Peyer's patch (tissue), 4 donors: Measurements from ENCODE around the gene FAM219B. TPM values are rescaled to one million over a fixed set of nuclear protein-coding genes. Genes with fewer than 3 reads are reported as not detected.

ENCODE experiments used
- DNase-seq, 3 donors: peaks; one replicate each; pipeline ENCODE4 v3.0.0-alpha.2; 2017 to 2019
- H3K27ac ChIP-seq, 4 donors: fragments of 200-600 bp; sonication (generic); one replicate each; pipeline ENCODE4 v1.5.1; 2016 to 2019
- H3K27me3 ChIP-seq, 2 donors: fragments of 200-600 bp; sonication (generic); one replicate each; pipeline ENCODE4 v1.5.1; 2019
- H3K36me3 ChIP-seq, 3 donors: fragments of 200-600 bp; sonication (generic); one replicate each; pipeline ENCODE4 v1.5.1; 2016 to 2019
- H3K4me1 ChIP-seq, 4 donors: fragments of 200-600 bp; sonication (generic); one replicate each; pipeline ENCODE4 v1.5.1; 2016 to 2019
- H3K4me3 ChIP-seq, 4 donors: fragments of 200-600 bp; sonication (generic); 1 replicate in 3 of 4; 2 replicates in 1 of 4; pipeline ENCODE4 v1.5.1; 2016 to 2019; ENCODE audit warnings: mild to moderate bottlenecking in 1 of 4
- H3K9me3 ChIP-seq, 4 donors: fragments of 200-600 bp; sonication (generic); one replicate each; pipeline ENCODE4 v1.5.1; 2016 to 2019; ENCODE audit warnings: mild to moderate bottlenecking in 1 of 4
- POLR2A ChIP-seq, 2 donors: fragments of 450-650 bp; IDR thresholded peaks; one replicate each; pipeline ENCODE4 v1.5.1; 2017; ENCODE audit warnings: antibody characterized with exemption in 2 of 2, mild to moderate bottlenecking in 2 of 2, moderate library complexity in 2 of 2
- total RNA-seq, 4 donors: library from RNA; depleted of rRNA; stranded (reverse); fragments of >200 nt; gene quantifications; one replicate each; pipeline ENCODE4 v1.1.0, GENCODE V29; 2016
- TF ChIP-seq, protein P1 (sequence below), 6 experiments: fragments of 450-650 bp in 4 of 6; fragments of 200-600 bp in 2 of 6; sonication (generic) in 1 of 6; IDR thresholded peaks; one replicate each; pipeline ENCODE4 v1.5.1; 2017 to 2019; ENCODE audit warnings: antibody characterized with exemption in 6 of 6, mild to moderate bottlenecking in 3 of 6, moderate library complexity in 1 of 6

Gene FAM219B
- total RNA-seq, 4 donors from 2014 or later = 48.7 to 76.5 (median 57.6) TPM

DNA sequence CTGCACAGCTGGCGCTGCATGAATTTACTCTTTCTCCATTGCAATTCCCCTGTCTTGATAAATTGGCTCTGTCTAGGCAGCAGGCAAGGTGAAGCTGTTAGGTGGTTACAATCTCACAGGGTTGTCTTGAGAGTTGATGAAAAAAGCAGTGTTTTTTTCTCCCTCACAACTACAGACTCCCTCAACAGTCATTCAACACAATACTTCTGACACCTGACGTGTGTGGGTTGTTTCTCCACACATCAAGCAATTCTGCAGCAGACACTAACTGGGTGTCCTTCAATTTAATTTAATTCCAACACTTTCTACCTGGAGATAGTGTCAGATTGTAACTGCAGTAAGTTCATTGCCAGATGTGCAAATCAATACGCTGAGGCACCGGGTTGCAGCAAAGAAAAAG lies 28.4 kb downstream of the FAM219B start:
- TF ChIP-seq, protein P1, sequence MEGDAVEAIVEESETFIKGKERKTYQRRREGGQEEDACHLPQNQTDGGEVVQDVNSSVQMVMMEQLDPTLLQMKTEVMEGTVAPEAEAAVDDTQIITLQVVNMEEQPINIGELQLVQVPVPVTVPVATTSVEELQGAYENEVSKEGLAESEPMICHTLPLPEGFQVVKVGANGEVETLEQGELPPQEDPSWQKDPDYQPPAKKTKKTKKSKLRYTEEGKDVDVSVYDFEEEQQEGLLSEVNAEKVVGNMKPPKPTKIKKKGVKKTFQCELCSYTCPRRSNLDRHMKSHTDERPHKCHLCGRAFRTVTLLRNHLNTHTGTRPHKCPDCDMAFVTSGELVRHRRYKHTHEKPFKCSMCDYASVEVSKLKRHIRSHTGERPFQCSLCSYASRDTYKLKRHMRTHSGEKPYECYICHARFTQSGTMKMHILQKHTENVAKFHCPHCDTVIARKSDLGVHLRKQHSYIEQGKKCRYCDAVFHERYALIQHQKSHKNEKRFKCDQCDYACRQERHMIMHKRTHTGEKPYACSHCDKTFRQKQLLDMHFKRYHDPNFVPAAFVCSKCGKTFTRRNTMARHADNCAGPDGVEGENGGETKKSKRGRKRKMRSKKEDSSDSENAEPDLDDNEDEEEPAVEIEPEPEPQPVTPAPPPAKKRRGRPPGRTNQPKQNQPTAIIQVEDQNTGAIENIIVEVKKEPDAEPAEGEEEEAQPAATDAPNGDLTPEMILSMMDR (IDR thresholded peaks at IDR 0.05) = no peak
- no peak for TF ChIP-seq POLR2A (IDR thresholded peaks at IDR 0.05)
- Histone ChIP-seq H3K27ac (no peak overlapping the region), H3K4me1 (no peaks in the 10 kb centered on the region), H3K9me3 (no peaks in the 10 kb centered on the region), H3K27me3 (no peaks in the 10 kb centered on the region), H3K36me3 (no peaks in the 10 kb centered on the region), H3K4me3 (no peak overlapping the region)
- no peak for DNase-seq

DNA sequence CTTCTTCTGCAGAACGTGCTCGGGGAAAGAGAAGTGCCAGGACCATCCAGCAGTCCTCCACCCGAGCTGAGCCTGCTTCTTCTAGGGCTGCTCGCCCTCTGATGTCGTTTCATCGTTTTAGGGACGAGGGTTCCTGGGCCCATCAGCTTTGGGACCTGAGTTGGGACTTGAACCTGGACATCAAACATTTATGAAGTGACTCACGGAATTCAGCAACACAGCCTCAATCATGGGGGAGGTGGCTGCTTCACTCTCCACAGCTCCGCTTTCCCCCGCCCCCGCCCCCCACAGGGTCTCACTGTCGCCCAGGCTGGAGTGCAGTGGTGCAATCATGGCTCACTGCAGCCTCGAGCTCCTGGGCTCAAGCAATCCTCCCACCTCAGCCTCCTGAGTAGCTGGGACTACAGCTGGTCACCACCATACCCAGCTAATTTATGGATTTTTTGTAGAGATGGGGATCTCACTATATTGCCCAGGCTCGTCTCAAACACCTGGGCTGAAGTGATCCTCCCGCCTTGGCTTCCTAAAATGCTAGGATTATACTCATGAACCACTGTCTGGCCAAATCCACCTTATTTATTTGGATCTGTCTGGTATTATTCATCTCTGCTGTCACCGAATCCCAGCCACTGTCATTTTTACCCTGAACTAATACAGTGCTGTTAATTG lies 32.8 kb downstream of the FAM219B start:
- H3K9me3 ChIP-seq = no peaks in the 10 kb centered on the region
- peak overlapping the region; percentile 66 to 89 (median 78) for H3K4me3 ChIP-seq
- TF ChIP-seq POLR2A (IDR thresholded peaks at IDR 0.05) = no peak
- TF ChIP-seq, protein P1 (IDR thresholded peaks at IDR 0.05) = no peak
- peak overlapping the region; percentile 91 to 98 (median 94) for H3K27ac ChIP-seq
- H3K4me1 ChIP-seq = peaks cover 3 to 36% (median 27%) of the 10 kb centered on the region in 4 donors
- H3K36me3 ChIP-seq = no peaks in the 10 kb centered on the region
- DNase-seq = peak in 1 of 3 donors; percentile 55
- H3K27me3 ChIP-seq = no peaks in the 10 kb centered on the region

DNA sequence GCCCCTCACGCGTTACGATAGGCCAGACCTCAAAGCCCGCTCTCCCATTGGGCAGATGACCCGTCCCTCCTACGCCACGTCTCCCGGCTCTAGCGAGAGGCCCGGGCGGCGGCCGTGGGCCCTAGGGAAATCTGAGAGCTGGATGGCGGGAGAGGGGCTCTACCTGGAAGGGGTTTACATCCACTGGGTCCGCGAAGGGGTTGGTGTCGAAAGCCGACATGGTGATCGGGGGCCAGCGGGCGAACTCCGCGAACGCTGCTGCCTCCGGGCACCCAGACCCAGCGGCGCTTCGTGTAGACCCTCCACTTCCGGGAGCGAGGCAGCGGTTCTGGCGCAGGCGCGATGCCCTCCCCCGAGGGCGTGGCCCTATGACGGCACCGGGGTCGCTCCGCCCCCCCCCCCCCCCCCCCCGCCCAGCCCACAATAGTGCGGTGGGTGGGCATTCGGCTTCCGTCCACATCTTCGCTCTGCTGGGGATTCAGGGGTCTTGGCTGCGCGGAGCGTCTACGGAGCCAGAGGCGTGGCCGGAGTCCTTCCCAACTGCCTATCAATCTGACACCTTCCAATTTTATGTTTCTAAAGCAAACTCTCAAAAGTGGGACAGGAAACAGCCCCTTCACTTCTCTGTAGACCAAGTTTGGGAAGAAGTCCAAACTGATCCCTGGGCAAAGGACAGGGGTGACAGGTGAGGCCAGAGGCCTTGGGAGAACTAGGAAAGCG lies 33.5 kb downstream of the FAM219B start, which contains the start of gene SCAMP2:
SCAMP2 (minus strand) TSS at position 330 of the 720 bp plus-strand sequence; CDS start at position 220, 110 bp downstream.
- Histone ChIP-seq H3K36me3 (peaks cover 0 to 7% (median 0%) of the 10 kb centered on the region in 3 donors), H3K9me3 (no peaks in the 10 kb centered on the region), H3K4me3 (peak within 1 kb of the TSS; percentile 66 to 89 (median 78)), H3K4me1 (peaks cover 8 to 43% (median 30%) of the 10 kb centered on the region in 4 donors), H3K27me3 (no peaks in the 10 kb centered on the region), H3K27ac (peak within 1 kb of the TSS; percentile 91 to 98 (median 94))
- peak; percentile 90 to 91 for TF ChIP-seq POLR2A (IDR thresholded peaks at IDR 0.05)
- TF ChIP-seq, protein P1 (IDR thresholded peaks at IDR 0.05) = no peak
- peak; percentile 93 to 97 (median 95) for DNase-seq

DNA sequence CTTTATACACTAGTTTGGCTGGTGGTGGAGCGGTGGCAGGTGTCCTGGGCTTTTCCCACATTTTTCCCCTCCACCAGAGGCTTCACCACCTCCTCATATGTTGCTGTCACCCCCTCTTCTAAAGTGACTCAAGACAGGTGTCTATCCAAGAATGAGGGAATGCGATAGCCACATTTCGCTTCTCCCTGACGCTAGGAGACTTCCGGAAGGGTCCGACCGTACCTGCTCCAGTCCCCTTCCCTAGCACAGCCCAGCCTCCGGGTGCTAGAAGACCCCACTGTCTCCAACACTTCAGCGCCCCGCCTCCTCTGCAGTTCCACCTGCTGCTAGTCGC lies 34.0 kb downstream of the FAM219B start:
- Histone ChIP-seq H3K27ac (peak overlapping the region; percentile 91 to 98 (median 94)), H3K36me3 (peaks cover 0 to 8% (median 0%) of the 10 kb centered on the region in 3 donors), H3K4me1 (peaks cover 8 to 48% (median 32%) of the 10 kb centered on the region in 4 donors), H3K4me3 (peak overlapping the region; percentile 66 to 89 (median 78)), H3K9me3 (no peaks in the 10 kb centered on the region), H3K27me3 (no peaks in the 10 kb centered on the region)
- no peak for DNase-seq
- TF ChIP-seq, protein P1 (IDR thresholded peaks at IDR 0.05) = no peak
- TF ChIP-seq POLR2A (IDR thresholded peaks at IDR 0.05) = no peak

DNA sequence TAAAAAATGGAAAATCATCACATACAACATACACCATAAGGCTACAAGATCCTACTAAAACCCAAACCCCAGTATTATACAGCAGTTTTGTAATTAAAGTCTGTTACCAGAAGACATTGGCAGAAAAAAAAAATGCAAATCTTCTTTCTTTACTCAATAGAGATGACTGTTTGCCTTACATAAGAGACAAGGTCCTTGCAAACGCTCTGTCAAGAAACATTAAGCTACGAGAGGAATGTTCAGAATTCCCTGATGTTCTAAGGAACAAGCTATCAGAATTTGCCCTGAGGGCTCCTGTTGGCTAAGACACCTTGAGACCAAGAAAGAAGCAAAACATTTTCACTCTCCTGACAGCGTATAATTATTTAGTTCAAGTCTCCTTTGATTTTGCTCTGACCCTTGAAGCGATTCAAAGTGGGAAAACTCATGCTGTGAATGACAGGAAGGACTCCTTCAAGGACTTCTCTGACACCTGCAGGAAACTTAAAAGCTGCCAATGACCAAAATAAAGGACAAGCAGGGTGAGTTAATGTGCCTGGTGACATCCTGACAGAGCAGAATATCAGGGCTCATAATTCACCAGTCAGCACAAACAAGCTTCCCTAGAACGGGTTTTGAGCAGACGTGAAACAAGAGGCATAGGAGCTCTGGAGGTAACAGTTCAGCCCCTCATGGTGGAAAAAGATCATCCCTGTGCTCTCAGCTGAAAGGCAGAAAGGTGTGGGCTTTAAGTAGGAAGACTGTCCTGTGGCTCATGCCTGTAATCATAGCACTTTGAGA lies 36.0 kb downstream of the FAM219B start:
- no peak for DNase-seq
- Histone ChIP-seq H3K27ac (peak overlapping the region; percentile 62 to 98 (median 94)), H3K36me3 (peaks cover 0 to 8% (median 0%) of the 10 kb centered on the region in 3 donors), H3K4me1 (peaks cover 8 to 66% (median 37%) of the 10 kb centered on the region in 4 donors), H3K27me3 (no peaks in the 10 kb centered on the region), H3K9me3 (no peaks in the 10 kb centered on the region), H3K4me3 (peak overlapping the region in 2 of 4 donors; percentile 4 to 74)
- TF ChIP-seq, protein P1 (IDR thresholded peaks at IDR 0.05) = no peak
- TF ChIP-seq POLR2A (IDR thresholded peaks at IDR 0.05) = no peak
